ENCODE measurements around the gene RIMBP2.

Gene RIMBP2

GRCh38 chr12:130589540-130590317, 126.4 kb downstream of the RIMBP2 start (continued):
- TF ChIP-seq ZNF280D (tag by site-specific recombination; IDR thresholded peaks at IDR 0.05): no peak

- ChIA-PET CTCF (no interaction called here), POLR2A (no interaction called here)
- H3K4me3 ChIP-seq (ENCODE audit: low read depth, low read length): no peak overlapping the region
- TF ChIP-seq ZNF2 (tag by site-specific recombination; IDR thresholded peaks at IDR 0.05) (no peak), PRDM2 (tag by site-specific recombination; IDR thresholded peaks at IDR 0.05; ENCODE audit: borderline replicate concordance) (no peak), ZNF768 (tag by site-specific recombination; IDR thresholded peaks at IDR 0.05) (no peak), ZNF37A (tag by site-specific recombination; IDR thresholded peaks at IDR 0.05) (no peak), ZNF398 (tag by site-specific recombination; IDR thresholded peaks at IDR 0.05) (no peak), EGR2 (tag by site-specific recombination; IDR thresholded peaks at IDR 0.05; ENCODE audit: low read depth) (no peak), ZSCAN4 (tag by site-specific recombination; IDR thresholded peaks at IDR 0.05) (no peak)
- H3K4me1 ChIP-seq (ENCODE audit: control insufficient read depth, insufficient read depth, low read length): no peaks in the 10 kb centered on the region
- no peak overlapping the region for H3K27ac ChIP-seq (ENCODE audit: extremely low read depth, low read depth, low read length)
- H3K9me3 ChIP-seq (ENCODE audit: control insufficient read depth, insufficient read depth, low read depth, low read length): no peaks in the 10 kb centered on the region
- no peaks in the 10 kb centered on the region; a peak in 1 of 3 replicates for H3K36me3 ChIP-seq (ENCODE audit: control insufficient read depth in 2 of 2, insufficient read depth in 1 of 2, low read length in 2 of 2)
These were observed 127.2 kb downstream of the RIMBP2 start for GRCh38 chr12:130588696-130589539.

Measured in HEK293 (cell line).